H1 (cell line): Measurements from ENCODE around the gene LILRA1. TPM values are rescaled to one million over a fixed set of nuclear protein-coding genes. Genes with fewer than 3 reads are reported as not detected.
"Not testable (repeated sequence)": the region's sequence is repeated elsewhere in the genome, so short reads cannot be mapped to it uniquely, and the experiment has no call there.

ENCODE experiments used
- CTCF ChIA-PET: fragments of 300-600 bp; sonication (Branson Sonifier 250); formaldehyde crosslinking; loops from one replicate; lab custom pipeline; 2021; ENCODE audit not compliant: partially characterized antibody; lab: Charles Lee
- POLR2A ChIA-PET: fragments of 300-600 bp; sonication (Branson Sonifier 250); formaldehyde crosslinking; loops from one replicate; lab custom pipeline; 2021; ENCODE audit warnings: inconsistent platforms; ENCODE audit not compliant: partially characterized antibody; lab: Charles Lee
- DNase-seq, 2 experiments: peaks; one replicate each; pipeline versions ENCODE4 v3.0.0 to v3.0.0-alpha.2; 2010 to 2022; ENCODE audit warnings: low spot score in 2 of 2, low read depth in 1 of 2, mixed read lengths in 1 of 2
- FAIRE-seq: peaks from 2 replicates; lab custom pipeline; 2011; peaks lifted over from hg19 to GRCh38; lab: Jason Lieb, UNC
- H2AFZ ChIP-seq: 2 replicates; pipeline ENCODE4 v1.8.1; 2012; ENCODE audit warnings: low read length, inconsistent platforms
- H2AK5ac ChIP-seq: 2 replicates; pipeline ENCODE4 v1.6.1; 2013; ENCODE audit warnings: low read depth, low read length
- H2BK120ac ChIP-seq: replicated peaks from 2 replicates; pipeline ENCODE3; 2013; ENCODE audit warnings: low read depth, low read length, inconsistent platforms
- H2BK12ac ChIP-seq: 2 replicates; pipeline ENCODE4 v1.6.1; 2013; ENCODE audit warnings: low read depth, low read length
- H2BK15ac ChIP-seq: 2 replicates; pipeline ENCODE4 v1.6.1; 2013; ENCODE audit warnings: low read length
- H2BK20ac ChIP-seq: 2 replicates; pipeline ENCODE4 v1.6.1; 2013; ENCODE audit warnings: low read length
- H2BK5ac ChIP-seq: 2 replicates; pipeline ENCODE4 v1.6.1; 2013; ENCODE audit warnings: low read depth, low read length
- H3K14ac ChIP-seq: 2 replicates; pipeline ENCODE4 v1.6.1; 2013; ENCODE audit warnings: inconsistent platforms; ENCODE audit not compliant: insufficient read length
- H3K18ac ChIP-seq: 2 replicates; pipeline ENCODE4 v1.6.1; 2013; ENCODE audit warnings: low read length; ENCODE audit errors: extremely low read depth
- H3K23ac ChIP-seq: 2 replicates; pipeline ENCODE4 v1.6.1; 2013; ENCODE audit warnings: inconsistent platforms; ENCODE audit not compliant: insufficient read length
- H3K23me2 ChIP-seq: 2 replicates; pipeline ENCODE4 v1.6.1; 2013; ENCODE audit warnings: low read depth, low read length
- H3K27ac ChIP-seq: 2 replicates; pipeline ENCODE4 v1.6.1; 2011; ENCODE audit warnings: low read depth, low read length, inconsistent platforms
- H3K27me3 ChIP-seq, 4 experiments: replicated peaks in 1 of 4; 1 replicate in 1 of 4; 2 replicates in 3 of 4; pipeline versions ENCODE4 v1.6.1 to v1.8.1; 2011 to 2013; ENCODE audit warnings: low read length in 3 of 4, mild to moderate bottlenecking in 3 of 4, inconsistent platforms in 2 of 4, mixed read lengths in 2 of 4, moderate library complexity in 1 of 4; ENCODE audit not compliant: control insufficient read depth in 3 of 4, insufficient read depth in 3 of 4; ENCODE audit errors: extremely low read depth in 1 of 4
- H3K36me3 ChIP-seq, 4 experiments: 2 replicates each; pipeline versions ENCODE4 v1.6.1 to v1.8.1; 2011 to 2013; ENCODE audit warnings: mild to moderate bottlenecking in 4 of 4, low read length in 3 of 4, moderate library complexity in 2 of 4, control low read depth in 1 of 4, inconsistent platforms in 1 of 4; ENCODE audit not compliant: insufficient read depth in 4 of 4, control insufficient read depth in 2 of 4
- H3K4ac ChIP-seq: replicated peaks from 2 replicates; pipeline ENCODE3; 2013; ENCODE audit warnings: low read length, low read depth, mixed read lengths, inconsistent platforms; ENCODE audit not compliant: insufficient read length
- H3K4me1 ChIP-seq, 4 experiments: replicated peaks in 1 of 4; 1 replicate in 1 of 4; 2 replicates in 3 of 4; pipeline versions ENCODE4 v1.6.1 to v1.8.1; 2011 to 2013; ENCODE audit warnings: low read length in 3 of 4, inconsistent platforms in 2 of 4, mixed read lengths in 1 of 4; ENCODE audit not compliant: insufficient read depth in 4 of 4, control insufficient read depth in 3 of 4
- H3K4me2 ChIP-seq, 2 experiments: 2 replicates each; pipeline versions ENCODE4 v1.6.1 to v1.8.1; 2011 to 2013; ENCODE audit warnings: low read depth in 2 of 2, low read length in 2 of 2, control low read depth in 1 of 2, inconsistent platforms in 1 of 2, mild to moderate bottlenecking in 1 of 2; ENCODE audit not compliant: insufficient read depth in 1 of 2
- H3K4me3 ChIP-seq, 4 experiments: fragments of 200-600, 300-600 bp in 1 of 4; sonication (generic), shearing (Covaris generic), sonication (Bioruptor Twin) in 1 of 4; 2 replicates each; pipeline versions ENCODE4 v1.5.1 to v1.8.1; 2011 to 2016; ENCODE audit warnings: low read length in 4 of 4, low read depth in 3 of 4, control low read depth in 2 of 4, inconsistent platforms in 2 of 4, mild to moderate bottlenecking in 2 of 4, mixed read lengths in 1 of 4, moderate library complexity in 1 of 4; ENCODE audit not compliant: insufficient read depth in 2 of 4; ENCODE audit errors: extremely low read depth in 1 of 4
- H3K56ac ChIP-seq: replicated peaks from 2 replicates; pipeline ENCODE3; 2013; ENCODE audit warnings: low read depth, mild to moderate bottlenecking, mixed read lengths, low read length, inconsistent platforms; ENCODE audit not compliant: insufficient read length
- H3K79me1 ChIP-seq: 2 replicates; pipeline ENCODE4 v1.6.1; 2013; ENCODE audit warnings: low read depth, low read length, control low read depth
- H3K79me2 ChIP-seq, 2 experiments: 2 replicates each; pipeline versions ENCODE4 v1.6.1 to v1.8.1; 2012 to 2013; ENCODE audit warnings: low read length in 2 of 2, mild to moderate bottlenecking in 2 of 2, inconsistent platforms in 1 of 2; ENCODE audit not compliant: insufficient read depth in 2 of 2, control insufficient read depth in 1 of 2
- H3K9ac ChIP-seq, 4 experiments: replicated peaks in 1 of 4; 1 replicate in 1 of 4; 2 replicates in 3 of 4; pipeline versions ENCODE4 v1.6.1 to v1.8.1; 2011 to 2013; ENCODE audit warnings: low read depth in 3 of 4, low read length in 3 of 4, control low read depth in 2 of 4, mild to moderate bottlenecking in 2 of 4, moderate library complexity in 2 of 4, inconsistent platforms in 1 of 4; ENCODE audit errors: extremely low read depth in 1 of 4
- H3K9me3 ChIP-seq, 2 experiments: 2 replicates each; pipeline versions ENCODE4 v1.6.1 to v1.8.1; 2012 to 2013; ENCODE audit warnings: mild to moderate bottlenecking in 2 of 2, moderate library complexity in 2 of 2, control low read depth in 1 of 2, inconsistent platforms in 1 of 2, low read depth in 1 of 2, low read length in 1 of 2, mixed read lengths in 1 of 2; ENCODE audit not compliant: insufficient read depth in 2 of 2
- H4K20me1 ChIP-seq, 2 experiments: replicated peaks in 1 of 2; 2 replicates each; pipeline versions ENCODE3 to v1.8.1; 2011 to 2013; ENCODE audit warnings: inconsistent platforms in 2 of 2, low read length in 2 of 2, mild to moderate bottlenecking in 1 of 2; ENCODE audit not compliant: insufficient read depth in 2 of 2, control insufficient read depth in 1 of 2
- H4K5ac ChIP-seq: 2 replicates; pipeline ENCODE4 v1.6.1; 2013; ENCODE audit warnings: low read length, low read depth, mixed read lengths, inconsistent platforms; ENCODE audit not compliant: insufficient read length
- H4K8ac ChIP-seq: 2 replicates; pipeline ENCODE4 v1.8.0; 2013; ENCODE audit warnings: mild to moderate bottlenecking, moderate library complexity, low read length, inconsistent platforms; ENCODE audit not compliant: insufficient read depth; ENCODE audit errors: extremely low read depth
- H4K91ac ChIP-seq: replicated peaks from 2 replicates; pipeline ENCODE3; 2013; ENCODE audit warnings: low read length, mixed read lengths, inconsistent platforms; ENCODE audit not compliant: insufficient read length
- CEBPB ChIP-seq: IDR thresholded peaks from 2 replicates; pipeline ENCODE4 v1.6.1; 2012; ENCODE audit warnings: low read depth, low read length
- TAF1 ChIP-seq: IDR thresholded peaks from 2 replicates; pipeline ENCODE4 v1.6.1; 2011; ENCODE audit warnings: mild to moderate bottlenecking, low read depth, low read length
- WGBS, 2 experiments: shearing (Covaris generic) in 1 of 2; methylation state at CpG; one replicate each; pipeline versions ENCODE4 v1.1.6 to v1.1.7; 2013 to 2015; ENCODE audit warnings: low lambda C conversion rate in 2 of 2, mixed read lengths in 2 of 2, inconsistent platforms in 1 of 2, low coverage in 1 of 2, missing lambda C conversion rate in 1 of 2; ENCODE audit not compliant: insufficient replicate concordance in 2 of 2, insufficient coverage in 1 of 2, insufficient read length in 1 of 2; ENCODE audit errors: extremely low coverage in 1 of 2, missing lambda C conversion rate in 1 of 2; 5-methylcytosine and 5-hydroxymethylcytosine counted together
- polyA plus RNA-seq, 7 experiments: library from polyadenylated mRNA; depleted of rRNA in 3 of 7; stranded (reverse) in 5 of 7; unstranded in 2 of 7; fragments of >200 nt in 5 of 7; fragments of 200-250 nt in 2 of 7; gene quantifications; 1 replicate in 5 of 7; 2 replicates in 1 of 7; 4 replicates in 1 of 7; pipeline versions ENCODE4 v1.2.1 to v1.2.3, GENCODE V29; 2011 to 2013; ENCODE audit warnings: missing spikeins in 2 of 7, mixed read lengths in 2 of 7
- total RNA-seq: library from RNA; stranded (reverse); fragmentation: NEBNext Ultra II Directional; extraction: Animal tissue kit (Norgen Biotek cat#: 25700); gene quantifications from 2 replicates; pipeline ENCODE4 v1.2.1, GENCODE V29; 2021

Gene LILRA1
- total and polyA plus RNA-seq, 2 of the 8 experiments (the other 6 are each of a cell fraction or from before 2014, with no cell fraction given): not detected

- TF ChIP-seq TAF1: no peak
- no peak for TF ChIP-seq CEBPB
Observed at GRCh38 chr19:54570316-54570715, 23.1 kb upstream of the LILRA1 start (continued).

GRCh38 chr19:54571715-54572615, 21.5 kb upstream of the LILRA1 start:
- H3K23ac ChIP-seq, H3K27ac ChIP-seq, H2AFZ ChIP-seq, H4K20me1 ChIP-seq, H4K5ac ChIP-seq, H3K36me3 ChIP-seq, H3K14ac ChIP-seq, H4K8ac ChIP-seq, H2BK15ac ChIP-seq, H2BK120ac ChIP-seq, H3K79me2 ChIP-seq, H2BK20ac ChIP-seq, H3K23me2 ChIP-seq, POLR2A ChIA-PET, H3K4me2 ChIP-seq, H2BK5ac ChIP-seq, H3K18ac ChIP-seq, H2BK12ac ChIP-seq, DNase-seq, H3K56ac ChIP-seq, H3K79me1 ChIP-seq, H3K4me3 ChIP-seq, H3K4me1 ChIP-seq, H3K4ac ChIP-seq, H3K27me3 ChIP-seq, H3K9ac ChIP-seq, FAIRE-seq, H2AK5ac ChIP-seq, CTCF ChIA-PET, H4K91ac ChIP-seq: not testable (repeated sequence)
- WGBS, 2 experiments: 73% methylated on average over 15 of the region's 17 CpGs; no CpG with 5 or more reads in 1 of the 2 experiments
- peaks cover 65 to 96% of the 10 kb centered on the region in 2 experiments for H3K9me3 ChIP-seq
